HG03469 (cell line): ENCODE data around the gene AAGAB.

ENCODE experiments used
- ATAC-seq: cut with Tn5 transposase; IDR thresholded peaks from one replicate; pipeline ENCODE4 v1.9.1; 2021; ENCODE audit warnings: mild to moderate bottlenecking, moderate library complexity, moderate number of reproducible peaks; ENCODE audit not compliant: unreplicated experiment

AAGAB gene

GRCh38 chr15:67190326-67190725, 64.1 kb downstream of the AAGAB start:
- no peak for ATAC-seq

- no peak for ATAC-seq
Measured at GRCh38 chr15:67189326-67190051, 65.0 kb downstream of the AAGAB start.

- ATAC-seq: no peak
Measured at GRCh38 chr15:67188551-67189218, 65.8 kb downstream of the AAGAB start.

GRCh38 chr15:67187351-67187854, 67.1 kb downstream of the AAGAB start:
- no peak for ATAC-seq

- ATAC-seq: no peak
Measured at GRCh38 chr15:67186688-67187087, 67.8 kb downstream of the AAGAB start.

GRCh38 chr15:67186226-67186649, 68.2 kb downstream of the AAGAB start:
- ATAC-seq: no peak

- ATAC-seq: no peak
Measured at GRCh38 chr15:67185621-67186225, 68.7 kb downstream of the AAGAB start.

GRCh38 chr15:67185051-67185450, 69.4 kb downstream of the AAGAB start:
- ATAC-seq: no peak

GRCh38 chr15:67184208-67184925, 70.1 kb downstream of the AAGAB start:
- ATAC-seq: no peak

GRCh38 chr15:67183443-67184169, 70.9 kb downstream of the AAGAB start:
- ATAC-seq: no peak

- no peak for ATAC-seq
Measured at GRCh38 chr15:67181221-67181639, 73.2 kb downstream of the AAGAB start.

- no peak for ATAC-seq
Measured at GRCh38 chr15:67180514-67181191, 73.8 kb downstream of the AAGAB start.

- ATAC-seq: no peak
Measured at GRCh38 chr15:67180035-67180434, 74.4 kb downstream of the AAGAB start.

- no peak for ATAC-seq
Measured at GRCh38 chr15:67179411-67179995, 75.0 kb downstream of the AAGAB start.

- no peak for ATAC-seq
Measured at GRCh38 chr15:67178569-67179210, 75.8 kb downstream of the AAGAB start.

- no peak for ATAC-seq
Measured at GRCh38 chr15:67177752-67178151, 76.7 kb downstream of the AAGAB start.

- ATAC-seq: no peak
Measured at GRCh38 chr15:67176195-67176971, 78.1 kb downstream of the AAGAB start.

GRCh38 chr15:67175643-67176071, 78.8 kb downstream of the AAGAB start:
- ATAC-seq: no peak
